ENCODE results near the gene ARNT2. TPM values are rescaled to one million over a fixed set of nuclear protein-coding genes. Genes with fewer than 3 reads are reported as not detected.

Gene ARNT2
- total RNA-seq, 4 donors from 2014 or later = 1.8 to 5.1 (median 3.6) TPM

DNA sequence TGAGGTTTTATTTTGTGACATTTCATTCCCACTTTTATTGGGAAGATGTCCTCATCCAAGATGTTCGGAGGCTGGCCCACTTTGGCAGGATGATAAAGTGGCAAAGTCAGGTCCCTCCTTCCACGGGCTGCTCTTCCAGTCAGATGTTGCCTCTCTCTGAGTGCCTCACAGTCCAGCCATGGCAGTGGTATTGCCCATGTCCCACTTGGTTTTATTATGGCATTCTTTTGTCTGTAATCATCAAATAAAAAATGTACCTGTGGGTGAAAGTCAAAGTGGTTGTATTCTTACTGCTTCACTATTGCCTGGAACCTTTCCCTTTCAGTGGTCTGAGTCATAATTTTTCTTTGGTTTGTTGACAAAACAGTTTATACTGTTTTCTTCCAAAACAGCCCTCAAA lies 20.2 kb downstream of the ARNT2 start:
- no peak for TF ChIP-seq POLR2A (IDR thresholded peaks at IDR 0.05)
- TF ChIP-seq EP300 (IDR thresholded peaks at IDR 0.05) = no peak
- TF ChIP-seq, protein P1, sequence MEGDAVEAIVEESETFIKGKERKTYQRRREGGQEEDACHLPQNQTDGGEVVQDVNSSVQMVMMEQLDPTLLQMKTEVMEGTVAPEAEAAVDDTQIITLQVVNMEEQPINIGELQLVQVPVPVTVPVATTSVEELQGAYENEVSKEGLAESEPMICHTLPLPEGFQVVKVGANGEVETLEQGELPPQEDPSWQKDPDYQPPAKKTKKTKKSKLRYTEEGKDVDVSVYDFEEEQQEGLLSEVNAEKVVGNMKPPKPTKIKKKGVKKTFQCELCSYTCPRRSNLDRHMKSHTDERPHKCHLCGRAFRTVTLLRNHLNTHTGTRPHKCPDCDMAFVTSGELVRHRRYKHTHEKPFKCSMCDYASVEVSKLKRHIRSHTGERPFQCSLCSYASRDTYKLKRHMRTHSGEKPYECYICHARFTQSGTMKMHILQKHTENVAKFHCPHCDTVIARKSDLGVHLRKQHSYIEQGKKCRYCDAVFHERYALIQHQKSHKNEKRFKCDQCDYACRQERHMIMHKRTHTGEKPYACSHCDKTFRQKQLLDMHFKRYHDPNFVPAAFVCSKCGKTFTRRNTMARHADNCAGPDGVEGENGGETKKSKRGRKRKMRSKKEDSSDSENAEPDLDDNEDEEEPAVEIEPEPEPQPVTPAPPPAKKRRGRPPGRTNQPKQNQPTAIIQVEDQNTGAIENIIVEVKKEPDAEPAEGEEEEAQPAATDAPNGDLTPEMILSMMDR (IDR thresholded peaks at IDR 0.05) = no peak
- TF ChIP-seq POLR2AphosphoS5 (IDR thresholded peaks at IDR 0.05) = no peak
- Histone ChIP-seq H3K4me1 (no peaks in the 10 kb centered on the region), H3K36me3 (no peaks in the 10 kb centered on the region), H3K9me3 (no peaks in the 10 kb centered on the region), H3K27ac (no peak overlapping the region), H3K4me3 (no peak overlapping the region), H3K27me3 (no peaks in the 10 kb centered on the region)
- no peak for DNase-seq (ENCODE audit: low spot score in 2 of 2)
- 72% methylated on average over 2 of the region's 2 CpGs for whole genome bisulfite sequencing

DNA sequence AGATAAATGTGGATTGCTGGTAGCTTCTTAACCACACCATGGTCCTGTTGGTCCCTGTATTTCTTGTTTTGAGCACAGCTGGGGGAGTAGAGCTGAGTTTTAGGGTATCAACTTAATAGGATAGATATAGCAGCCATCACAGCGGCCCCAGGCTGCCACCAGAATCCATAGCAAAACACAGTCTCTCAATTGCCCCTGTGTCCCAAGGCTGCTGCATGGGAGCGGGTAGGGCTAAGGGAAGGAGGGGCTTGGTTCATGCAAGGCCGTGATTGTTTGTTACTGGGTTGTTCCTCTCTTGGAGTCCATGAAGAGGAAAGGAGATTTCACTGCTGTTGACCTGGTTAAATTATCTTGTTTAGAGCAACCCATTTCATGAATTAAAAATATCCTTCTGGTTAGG lies 22.1 kb downstream of the ARNT2 start:
- no peak overlapping the region for H3K27ac ChIP-seq
- no peak for DNase-seq (ENCODE audit: low spot score in 2 of 2)
- H3K36me3 ChIP-seq = no peaks in the 10 kb centered on the region
- WGBS = 89% methylated on average over 3 of the region's 3 CpGs
- H3K4me3 ChIP-seq = no peak overlapping the region
- no peaks in the 10 kb centered on the region for H3K4me1 ChIP-seq
- no peak for TF ChIP-seq POLR2AphosphoS5 (IDR thresholded peaks at IDR 0.05)
- no peak for TF ChIP-seq EP300 (IDR thresholded peaks at IDR 0.05)
- TF ChIP-seq, protein P1 (IDR thresholded peaks at IDR 0.05) = no peak
- no peak for TF ChIP-seq POLR2A (IDR thresholded peaks at IDR 0.05)
- no peaks in the 10 kb centered on the region for H3K9me3 ChIP-seq
- H3K27me3 ChIP-seq = no peaks in the 10 kb centered on the region

DNA sequence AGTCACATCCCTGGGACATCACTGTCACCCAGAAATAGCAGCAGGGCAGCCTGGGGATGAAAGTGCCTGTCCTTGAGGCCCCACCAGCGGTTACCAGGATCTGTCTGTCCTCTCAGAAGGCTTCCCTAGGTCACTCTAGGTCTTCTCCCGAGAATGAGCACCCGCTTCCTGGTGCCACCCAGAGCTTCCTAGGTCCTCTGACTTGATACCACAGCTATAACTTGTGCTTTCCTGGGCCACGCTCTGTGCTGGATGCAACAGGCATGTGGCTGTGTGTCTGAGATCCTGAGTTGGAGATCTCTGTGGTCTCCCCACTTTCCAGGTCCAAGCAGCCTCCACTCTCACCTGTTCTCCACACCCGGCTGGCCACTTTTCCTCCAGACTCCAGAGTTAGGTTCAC lies 25.8 kb downstream of the ARNT2 start:
- no peaks in the 10 kb centered on the region for H3K36me3 ChIP-seq
- no peaks in the 10 kb centered on the region for H3K27me3 ChIP-seq
- DNase-seq (ENCODE audit: low spot score in 2 of 2) = no peak
- WGBS = 92% methylated on average over 5 of the region's 5 CpGs
- H3K4me1 ChIP-seq = no peaks in the 10 kb centered on the region
- H3K27ac ChIP-seq = no peak overlapping the region
- TF ChIP-seq, protein P1 (IDR thresholded peaks at IDR 0.05) = no peak
- no peak for TF ChIP-seq EP300 (IDR thresholded peaks at IDR 0.05)
- no peak overlapping the region for H3K4me3 ChIP-seq
- H3K9me3 ChIP-seq = no peaks in the 10 kb centered on the region

DNA sequence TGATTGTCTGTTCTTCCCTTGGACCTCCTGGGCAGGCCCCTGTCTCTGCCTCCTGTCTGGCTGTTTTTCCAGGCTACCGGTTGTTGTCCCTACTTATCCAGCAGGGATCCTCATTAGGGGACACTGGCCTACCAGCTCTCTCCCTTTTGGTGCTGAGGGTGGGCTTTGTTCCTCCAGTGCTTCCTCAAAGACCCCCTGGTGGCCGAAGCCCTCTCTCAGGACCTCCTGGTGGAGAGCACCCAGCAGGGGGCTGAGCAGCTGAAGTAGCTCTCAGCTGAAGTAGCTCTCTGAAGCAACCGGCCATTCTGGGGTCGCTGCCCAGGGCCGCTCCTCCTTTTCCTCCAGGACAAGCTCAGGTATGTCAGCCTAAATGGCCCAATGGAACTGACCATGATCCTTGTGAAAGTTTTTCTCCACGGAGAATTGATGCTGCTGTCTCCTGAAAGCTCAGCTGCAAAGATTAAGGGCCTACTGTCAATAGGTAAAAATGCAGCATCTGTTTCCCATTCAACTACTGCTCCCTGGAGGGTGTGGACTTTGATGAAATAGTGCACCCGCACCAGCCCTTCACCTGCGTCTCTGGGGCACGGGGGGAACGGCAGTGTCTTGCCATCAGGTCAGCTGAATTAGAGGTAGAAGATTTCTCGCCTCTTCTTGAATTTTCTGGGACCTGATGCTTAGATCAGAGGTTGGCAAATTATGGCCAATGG lies 27.6 kb downstream of the ARNT2 start:
- no peaks in the 10 kb centered on the region for H3K4me1 ChIP-seq
- H3K4me3 ChIP-seq = no peak overlapping the region
- H3K9me3 ChIP-seq = no peaks in the 10 kb centered on the region
- WGBS = 70% methylated on average over 10 of the region's 11 CpGs
- no peaks in the 10 kb centered on the region for H3K36me3 ChIP-seq
- no peak overlapping the region for H3K27ac ChIP-seq
- DNase-seq (ENCODE audit: low spot score in 2 of 2) = no peak
- H3K27me3 ChIP-seq = no peaks in the 10 kb centered on the region
- no peak for TF ChIP-seq EP300 (IDR thresholded peaks at IDR 0.05)
- no peak for TF ChIP-seq POLR2A (IDR thresholded peaks at IDR 0.05)
- TF ChIP-seq, protein P1 (IDR thresholded peaks at IDR 0.05) = no peak
- TF ChIP-seq POLR2AphosphoS5 (IDR thresholded peaks at IDR 0.05) = no peak

- no peak for DNase-seq (ENCODE audit: low spot score in 2 of 2)
- WGBS = 95% methylated on average over 2 of the region's 2 CpGs
- no peaks in the 10 kb centered on the region for H3K9me3 ChIP-seq
Measured at GRCh38 chr15:80432345-80432702, 28.1 kb downstream of the ARNT2 start.

More at GRCh38 chr15:80432345-80432702, 28.1 kb downstream of the ARNT2 start:
- Histone ChIP-seq H3K4me1 (no peaks in the 10 kb centered on the region), H3K27ac (no peak overlapping the region), H3K36me3 (no peaks in the 10 kb centered on the region), H3K27me3 (no peaks in the 10 kb centered on the region), H3K4me3 (no peak overlapping the region)
- TF ChIP-seq, protein P1 (IDR thresholded peaks at IDR 0.05) = no peak
